H1 (cell line): ENCODE data around the gene CDK8.

Experiments
- CBX8 ChIP-seq: fragments of 300-800, 300-1000 bp; sonication (generic); IDR thresholded peaks from 2 replicates; pipeline ENCODE4 v1.7.1; 2016; ENCODE audit warnings: low read depth, low read length, borderline replicate concordance
- CTCF ChIP-seq, 3 experiments: IDR thresholded peaks; 1 replicate in 2 of 3; 2 replicates in 1 of 3; pipeline versions ENCODE4 v1.5.1 to v1.6.1; 2011; ENCODE audit warnings: low read length in 3 of 3, mild to moderate bottlenecking in 3 of 3, inconsistent platforms in 2 of 3, low read depth in 1 of 3, moderate library complexity in 1 of 3; ENCODE audit not compliant: insufficient read depth in 1 of 3; ENCODE audit errors: control extremely low read depth in 1 of 3
- EZH2 ChIP-seq: fragments of 200-600 bp; sonication (generic); IDR thresholded peaks from 2 replicates; pipeline ENCODE4 v1.7.1; 2012; ENCODE audit warnings: low read depth, mild to moderate bottlenecking, moderate library complexity, low read length, inconsistent platforms; ENCODE audit not compliant: severe bottlenecking
- FOSL1 ChIP-seq: IDR thresholded peaks from 2 replicates; pipeline ENCODE4 v1.6.1; 2011; ENCODE audit warnings: mild to moderate bottlenecking, low read depth, low read length, moderate library complexity; ENCODE audit not compliant: insufficient read depth
- HDAC6 ChIP-seq: IDR thresholded peaks from one replicate; pipeline ENCODE4 v1.7.1; 2012; ENCODE audit warnings: low read depth, mild to moderate bottlenecking, inconsistent platforms, low read length, moderate library complexity
- MAFK ChIP-seq: IDR thresholded peaks from 2 replicates; pipeline ENCODE4 v1.6.1; 2012; ENCODE audit warnings: low read depth, mild to moderate bottlenecking, improper control_type of control experiment, low read length
- POLR2A ChIP-seq, 2 experiments: IDR thresholded peaks; 1 replicate in 1 of 2; 2 replicates in 1 of 2; pipeline ENCODE4 v1.6.1; 2011; ENCODE audit warnings: low read depth in 2 of 2, low read length in 2 of 2, mild to moderate bottlenecking in 2 of 2; ENCODE audit errors: control extremely low read depth in 1 of 2
- RNF2 ChIP-seq: fragments of 200-900, 300-1000 bp; sonication (generic); IDR thresholded peaks from 2 replicates; pipeline ENCODE4 v1.7.1; 2016; ENCODE audit warnings: borderline replicate concordance, low read depth, mild to moderate bottlenecking, antibody characterized with exemption, low read length; ENCODE audit not compliant: poor library complexity, severe bottlenecking; ENCODE audit errors: missing control alignments
- SP1 ChIP-seq: IDR thresholded peaks from 2 replicates; pipeline ENCODE4 v1.6.1; 2011; ENCODE audit warnings: low read depth, low read length
- TBP ChIP-seq: IDR thresholded peaks from 2 replicates; pipeline ENCODE4 v1.6.1; 2011; ENCODE audit warnings: low read depth, low read length, improper control_type of control experiment
- USF2 ChIP-seq: IDR thresholded peaks from 2 replicates; pipeline ENCODE4 v1.6.1; 2011; ENCODE audit warnings: low read length, improper control_type of control experiment
- ZNF274 ChIP-seq: IDR thresholded peaks from 2 replicates; pipeline ENCODE4 v1.7.0; 2012; ENCODE audit warnings: low read length, borderline replicate concordance; ENCODE audit errors: extremely low read depth
- TF ChIP-seq, protein P1 (sequence below): IDR thresholded peaks from 2 replicates; pipeline ENCODE4 v1.6.1; 2011; ENCODE audit warnings: low read depth, mild to moderate bottlenecking, low read length; ENCODE audit not compliant: insufficient read depth

DNA sequence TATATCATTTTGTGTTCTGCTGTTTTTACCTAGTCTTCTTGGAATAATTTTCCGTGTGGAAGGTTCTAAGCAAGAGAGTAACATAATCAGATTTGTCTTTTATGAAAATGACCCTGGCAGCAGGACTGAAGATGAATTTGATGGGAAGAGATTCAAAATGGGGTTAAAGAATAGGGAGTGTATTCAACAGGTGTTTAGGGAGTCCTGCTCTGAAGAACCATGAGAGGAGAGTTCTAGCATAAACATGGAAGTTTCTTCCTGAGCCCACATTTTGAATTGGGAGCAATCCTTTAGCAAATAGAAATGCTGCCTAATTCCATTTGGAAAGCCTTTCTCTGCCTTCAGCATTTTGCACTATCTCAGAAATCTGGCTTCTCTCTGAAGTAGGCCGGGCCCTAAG is 127.0 kb downstream of the CDK8 start:
- TF ChIP-seq POLR2A (IDR thresholded peaks at IDR 0.05; ENCODE audit: control extremely low read depth in 1 of 2, low read depth in 2 of 2, low read length in 2 of 2) = no peak
- TF ChIP-seq ZNF274 = no peak
- no peak for TF ChIP-seq CBX8
- no peak for TF ChIP-seq HDAC6
- TF ChIP-seq CTCF (IDR thresholded peaks at IDR 0.05; ENCODE audit: control extremely low read depth in 1 of 3, insufficient read depth in 1 of 3, low read depth in 1 of 3, low read length in 3 of 3) = no peak
- TF ChIP-seq EZH2 = no peak
- TF ChIP-seq RNF2 = no peak
- no peak for TF ChIP-seq MAFK
- TF ChIP-seq TBP = no peak
- TF ChIP-seq, protein P1, sequence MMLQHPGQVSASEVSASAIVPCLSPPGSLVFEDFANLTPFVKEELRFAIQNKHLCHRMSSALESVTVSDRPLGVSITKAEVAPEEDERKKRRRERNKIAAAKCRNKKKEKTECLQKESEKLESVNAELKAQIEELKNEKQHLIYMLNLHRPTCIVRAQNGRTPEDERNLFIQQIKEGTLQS = no peak
- no peak for TF ChIP-seq SP1
- TF ChIP-seq FOSL1 = no peak
- TF ChIP-seq USF2 = no peak
